H9 (cell line): ENCODE measurements around the gene IL33. TPM values are rescaled to one million over a fixed set of nuclear protein-coding genes. Genes with fewer than 3 reads are reported as not detected.

Source experiments
- DNase-seq: peaks from one replicate; pipeline ENCODE4 v3.0.0-alpha.2; 2017
- H2AFZ ChIP-seq: one replicate; pipeline ENCODE4 v1.6.1; 2013; ENCODE audit warnings: mild to moderate bottlenecking, low read length, control low read depth, moderate library complexity
- H2AK5ac ChIP-seq: 2 replicates; pipeline ENCODE4 v1.6.1; 2013; ENCODE audit warnings: low read length, control low read depth, mixed read lengths; ENCODE audit not compliant: insufficient read length
- H2BK120ac ChIP-seq: one replicate; pipeline ENCODE4 v1.6.1; 2013; ENCODE audit warnings: low read depth, mild to moderate bottlenecking, low read length, control low read depth, inconsistent platforms; ENCODE audit not compliant: poor library complexity, severe bottlenecking
- H2BK12ac ChIP-seq: 2 replicates; pipeline ENCODE4 v1.6.1; 2013; ENCODE audit warnings: low read length, control low read depth, mixed read lengths, low read depth; ENCODE audit not compliant: insufficient read length
- H2BK15ac ChIP-seq: 2 replicates; pipeline ENCODE4 v1.6.1; 2013; ENCODE audit warnings: low read depth, low read length, control low read depth
- H2BK20ac ChIP-seq: one replicate; pipeline ENCODE4 v1.6.1; 2013; ENCODE audit warnings: low read depth, mild to moderate bottlenecking, low read length, control low read depth, inconsistent platforms; ENCODE audit not compliant: poor library complexity, severe bottlenecking
- H2BK5ac ChIP-seq: 2 replicates; pipeline ENCODE4 v1.6.1; 2013; ENCODE audit warnings: low read length, control low read depth, mixed read lengths; ENCODE audit not compliant: insufficient read length
- H3K14ac ChIP-seq: 2 replicates; pipeline ENCODE4 v1.6.1; 2013; ENCODE audit warnings: low read length, control low read depth; ENCODE audit not compliant: insufficient read depth
- H3K18ac ChIP-seq: 2 replicates; pipeline ENCODE4 v1.6.1; 2013; ENCODE audit warnings: low read depth, mild to moderate bottlenecking, mixed read lengths, low read length, control low read depth; ENCODE audit not compliant: insufficient read length
- H3K23ac ChIP-seq: 2 replicates; pipeline ENCODE4 v1.6.1; 2013; ENCODE audit warnings: low read length, control low read depth, mixed read lengths, low read depth; ENCODE audit not compliant: insufficient read length
- H3K23me2 ChIP-seq: 2 replicates; pipeline ENCODE4 v1.6.1; 2013; ENCODE audit warnings: low read depth, mild to moderate bottlenecking, mixed read lengths, low read length, control low read depth; ENCODE audit not compliant: insufficient read length, poor library complexity, severe bottlenecking
- H3K27ac ChIP-seq: 2 replicates; pipeline ENCODE4 v1.5.1; 2013; ENCODE audit warnings: low read length, control low read depth, mixed read lengths, low read depth; ENCODE audit not compliant: insufficient read length
- H3K27me3 ChIP-seq: 2 replicates; pipeline ENCODE4 v1.6.1; 2013; ENCODE audit warnings: low read length, control low read depth, inconsistent platforms; ENCODE audit not compliant: insufficient read depth
- H3K4ac ChIP-seq: 2 replicates; pipeline ENCODE4 v1.6.1; 2013; ENCODE audit warnings: low read depth, mild to moderate bottlenecking, control low read depth, inconsistent platforms, low read length, moderate library complexity
- H3K4me1 ChIP-seq: 2 replicates; pipeline ENCODE4 v1.6.1; 2013; ENCODE audit warnings: low read length, control low read depth, inconsistent platforms; ENCODE audit not compliant: insufficient read depth
- H3K4me2 ChIP-seq: 2 replicates; pipeline ENCODE4 v1.6.1; 2013; ENCODE audit warnings: low read length, control low read depth, mixed read lengths; ENCODE audit not compliant: insufficient read length, insufficient read depth
- H3K56ac ChIP-seq: 2 replicates; pipeline ENCODE4 v1.6.1; 2013; ENCODE audit warnings: low read depth, mild to moderate bottlenecking, mixed read lengths, low read length, control low read depth; ENCODE audit not compliant: insufficient read length
- H3K79me1 ChIP-seq: 2 replicates; pipeline ENCODE4 v1.6.1; 2013; ENCODE audit warnings: low read depth, mild to moderate bottlenecking, moderate library complexity, low read length, control low read depth, inconsistent platforms; ENCODE audit not compliant: insufficient read depth, poor library complexity, severe bottlenecking
- H3K79me2 ChIP-seq: 2 replicates; pipeline ENCODE4 v1.6.1; 2013; ENCODE audit warnings: low read length, control low read depth, inconsistent platforms; ENCODE audit not compliant: insufficient read depth
- H3K9ac ChIP-seq: 2 replicates; pipeline ENCODE4 v1.6.1; 2013; ENCODE audit warnings: low read length, control low read depth, mixed read lengths; ENCODE audit not compliant: insufficient read length; ENCODE audit errors: extremely low read depth
- H3K9me3 ChIP-seq: one replicate; pipeline ENCODE4 v1.6.1; 2013; ENCODE audit warnings: low read depth, low read length, inconsistent platforms; ENCODE audit not compliant: control insufficient read depth
- H3T11ph ChIP-seq: one replicate; pipeline ENCODE4 v1.6.1; 2013; ENCODE audit warnings: mild to moderate bottlenecking, low read length, control low read depth, inconsistent platforms
- H4K20me1 ChIP-seq: one replicate; pipeline ENCODE4 v1.6.1; 2013; ENCODE audit not compliant: control insufficient read depth, insufficient read length, insufficient read depth
- H4K5ac ChIP-seq: 2 replicates; pipeline ENCODE4 v1.6.1; 2013; ENCODE audit warnings: low read depth, mild to moderate bottlenecking, mixed read lengths, low read length, control low read depth; ENCODE audit not compliant: insufficient read length
- H4K8ac ChIP-seq: replicated peaks from 2 replicates; pipeline ENCODE4 v1.6.1; 2013; ENCODE audit warnings: low read length, control low read depth, mixed read lengths, low read depth; ENCODE audit not compliant: insufficient read length
- H4K91ac ChIP-seq: 2 replicates; pipeline ENCODE4 v1.6.1; 2013; ENCODE audit warnings: low read depth, mild to moderate bottlenecking, moderate library complexity, mixed read lengths, low read length, control low read depth; ENCODE audit not compliant: insufficient read length
- H3K27ac Mint-ChIP-seq, 3 experiments: 2 replicates in 2 of 3; 3 replicates in 1 of 3; pipeline ENCODE4 v1.8.0; 2020 to 2021; ENCODE audit warnings: mixed read lengths in 3 of 3, mild to moderate bottlenecking in 1 of 3, moderate library complexity in 1 of 3
- H3K27me3 Mint-ChIP-seq: 2 replicates; pipeline ENCODE4 v1.8.0; 2021; ENCODE audit warnings: low read depth, mild to moderate bottlenecking, moderate library complexity, mixed read lengths
- H3K36me3 Mint-ChIP-seq, 3 experiments: 2 replicates in 2 of 3; 3 replicates in 1 of 3; pipeline ENCODE4 v1.8.0; 2020 to 2021; ENCODE audit warnings: low read depth in 3 of 3, mixed read lengths in 3 of 3; ENCODE audit not compliant: insufficient read depth in 1 of 3
- H3K4me1 Mint-ChIP-seq, 2 experiments: 2 replicates each; pipeline ENCODE4 v1.8.0; 2020; ENCODE audit warnings: mixed read lengths in 2 of 2
- H3K4me3 Mint-ChIP-seq, 2 experiments: 2 replicates in 1 of 2; 3 replicates in 1 of 2; pipeline ENCODE4 v1.8.0; 2020 to 2021; ENCODE audit warnings: mild to moderate bottlenecking in 2 of 2, mixed read lengths in 2 of 2, moderate library complexity in 1 of 2
- H3K9me3 Mint-ChIP-seq, 2 experiments: 2 replicates in 1 of 2; 3 replicates in 1 of 2; pipeline ENCODE4 v1.8.0; 2020; ENCODE audit warnings: mild to moderate bottlenecking in 2 of 2, mixed read lengths in 2 of 2, moderate library complexity in 1 of 2
- WGBS: extraction: QIAGEN DNeasy Blood & Tissue Kit; methylation state at CpG from one replicate; pipeline ENCODE4 v1.1.7; 2013; ENCODE audit warnings: missing lambda C conversion rate, low lambda C conversion rate, mixed read lengths; ENCODE audit not compliant: insufficient read length; ENCODE audit errors: extremely low coverage; 5-methylcytosine and 5-hydroxymethylcytosine counted together
- total RNA-seq: library from RNA; stranded (reverse); gene quantifications from 2 replicates; pipeline ENCODE4 v1.2.1, GENCODE V29; 2021
- TF ChIP-seq, protein P1 (sequence below): fragments of 200-600 bp; sonication (generic); conservative IDR thresholded peaks from 3 replicates; pipeline ENCODE4 v1.8.0; 2021; ENCODE audit warnings: antibody characterized with exemption, mild to moderate bottlenecking

Gene IL33
- total RNA-seq, 1 experiment from 2014 or later = not detected

DNA sequence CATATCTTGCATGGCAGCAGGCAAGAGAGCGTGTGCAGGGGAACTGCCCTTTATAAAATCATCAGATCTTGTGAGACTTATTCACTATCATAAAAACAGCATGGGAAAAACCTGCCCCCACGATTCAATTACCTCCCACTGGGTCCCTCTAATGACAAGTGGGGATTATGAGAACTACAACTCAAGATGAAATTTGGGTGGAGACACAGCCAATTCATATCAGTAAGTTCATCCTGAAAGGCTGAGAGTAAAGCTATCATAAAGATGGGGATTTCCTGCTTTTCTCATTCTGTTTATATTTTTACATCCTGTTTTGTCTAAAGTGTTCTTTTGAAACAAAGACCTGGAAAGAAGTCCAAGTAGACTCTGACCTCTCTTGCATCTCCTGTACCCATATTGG, 28.9 kb upstream of the IL33 start:
- Histone ChIP-seq H3T11ph (no peak overlapping the region), H3K79me1 (no peaks in the 10 kb centered on the region), H2BK20ac (no peak overlapping the region), H3K4me2 (no peak overlapping the region), H2BK12ac (no peak overlapping the region), H4K8ac (no peak overlapping the region), H3K23me2 (no peaks in the 10 kb centered on the region), H3K27ac (no peak overlapping the region), H2BK5ac (no peak overlapping the region), H4K91ac (no peak overlapping the region), H3K4ac (no peak overlapping the region), H3K79me2 (no peaks in the 10 kb centered on the region), H3K14ac (no peak overlapping the region), H2AFZ (no peak overlapping the region), H2BK120ac (no peak overlapping the region), H3K4me1 (no peaks in the 10 kb centered on the region), H2AK5ac (no peak overlapping the region), H4K20me1 (no peaks in the 10 kb centered on the region), H2BK15ac (no peak overlapping the region), H4K5ac (no peak overlapping the region), H3K56ac (no peak overlapping the region), H3K18ac (no peak overlapping the region), H3K23ac (no peak overlapping the region), H3K27me3 (no peaks in the 10 kb centered on the region), H3K9me3 (no peaks in the 10 kb centered on the region), H3K9ac (no peak overlapping the region)
- Mint-ChIP-seq H3K4me1 (peaks cover 4 to 17% of the 10 kb centered on the region in 2 experiments), H3K36me3 (peaks cover 0 to 12% (median 5%) of the 10 kb centered on the region in 3 experiments; a peak in 5 of 7 replicates), H3K27ac (no peak overlapping the region), H3K27me3 (no peaks in the 10 kb centered on the region), H3K9me3 (peaks cover 2 to 12% of the 10 kb centered on the region in 2 experiments; a peak in 4 of 5 replicates), H3K4me3 (no peak overlapping the region)
- WGBS = no CpG with 5 or more reads among the region's 2 CpGs
- TF ChIP-seq, protein P1, sequence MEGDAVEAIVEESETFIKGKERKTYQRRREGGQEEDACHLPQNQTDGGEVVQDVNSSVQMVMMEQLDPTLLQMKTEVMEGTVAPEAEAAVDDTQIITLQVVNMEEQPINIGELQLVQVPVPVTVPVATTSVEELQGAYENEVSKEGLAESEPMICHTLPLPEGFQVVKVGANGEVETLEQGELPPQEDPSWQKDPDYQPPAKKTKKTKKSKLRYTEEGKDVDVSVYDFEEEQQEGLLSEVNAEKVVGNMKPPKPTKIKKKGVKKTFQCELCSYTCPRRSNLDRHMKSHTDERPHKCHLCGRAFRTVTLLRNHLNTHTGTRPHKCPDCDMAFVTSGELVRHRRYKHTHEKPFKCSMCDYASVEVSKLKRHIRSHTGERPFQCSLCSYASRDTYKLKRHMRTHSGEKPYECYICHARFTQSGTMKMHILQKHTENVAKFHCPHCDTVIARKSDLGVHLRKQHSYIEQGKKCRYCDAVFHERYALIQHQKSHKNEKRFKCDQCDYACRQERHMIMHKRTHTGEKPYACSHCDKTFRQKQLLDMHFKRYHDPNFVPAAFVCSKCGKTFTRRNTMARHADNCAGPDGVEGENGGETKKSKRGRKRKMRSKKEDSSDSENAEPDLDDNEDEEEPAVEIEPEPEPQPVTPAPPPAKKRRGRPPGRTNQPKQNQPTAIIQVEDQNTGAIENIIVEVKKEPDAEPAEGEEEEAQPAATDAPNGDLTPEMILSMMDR = no peak
- no peak for DNase-seq
